HL-60 (cell line): ENCODE measurements around the gene SLC35F5.
"Not testable (repeated sequence)": the region's sequence is repeated elsewhere in the genome, so short reads cannot be mapped to it uniquely, and the experiment has no call there.

Experiments used
- DNase-seq, 2 experiments: peaks; one replicate each; pipeline ENCODE4 v3.0.0-alpha.2; 2010 to 2020; ENCODE audit warnings: low read depth in 1 of 2, low spot score in 1 of 2
- H3K27ac ChIP-seq: fragments of 250-450 bp; sonication (Bioruptor Pico); replicated peaks from 2 replicates; pipeline ENCODE4 v1.5.1; 2020; ENCODE audit warnings: mild to moderate bottlenecking, moderate library complexity
- H3K27me3 ChIP-seq: fragments of 250-450 bp; sonication (Bioruptor Pico); 2 replicates; pipeline ENCODE4 v1.5.1; 2021; ENCODE audit warnings: mild to moderate bottlenecking, moderate library complexity; ENCODE audit not compliant: insufficient read depth, poor library complexity, severe bottlenecking
- H3K4me3 ChIP-seq: replicated peaks from 2 replicates; pipeline ENCODE4 v1.5.1; 2011; ENCODE audit warnings: mild to moderate bottlenecking, control low read depth, low read length; ENCODE audit not compliant: insufficient read depth
- GABPA ChIP-seq: IDR thresholded peaks from 2 replicates; pipeline ENCODE4 v1.6.1; 2012; ENCODE audit warnings: low read depth
- POLR2AphosphoS5 ChIP-seq: IDR thresholded peaks from 2 replicates; pipeline ENCODE4 v1.6.1; 2012; ENCODE audit warnings: low read depth
- REST ChIP-seq: IDR thresholded peaks from 2 replicates; pipeline ENCODE4 v1.6.1; 2012; ENCODE audit warnings: low read depth; ENCODE audit not compliant: insufficient replicate concordance
- SPI1 ChIP-seq: IDR thresholded peaks from 2 replicates; pipeline ENCODE4 v1.6.1; 2012; ENCODE audit warnings: low read depth, mild to moderate bottlenecking, borderline replicate concordance
- TF ChIP-seq, protein P1 (sequence below): IDR thresholded peaks from one replicate; pipeline ENCODE4 v1.5.1; 2011; ENCODE audit warnings: low read length, control low read depth, inconsistent platforms; ENCODE audit not compliant: insufficient read depth

SLC35F5 gene

DNA sequence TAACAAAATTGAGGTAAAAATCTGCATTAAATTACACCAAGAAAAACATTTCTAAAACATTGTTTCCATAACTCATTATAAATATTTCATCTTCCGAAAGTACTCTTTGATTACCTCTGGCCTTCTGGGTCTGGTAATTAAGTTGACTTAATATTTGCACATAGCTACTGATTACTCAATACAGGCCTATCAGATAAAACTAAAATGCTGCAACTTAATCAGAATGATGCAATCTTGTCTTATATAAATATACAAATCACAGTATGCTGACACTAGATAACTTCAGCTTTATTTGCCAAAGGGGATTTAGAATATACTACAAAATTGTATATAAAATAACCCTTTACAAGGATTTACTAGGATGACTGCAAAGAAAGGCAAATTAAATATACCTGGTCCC, 49.3 kb downstream of the SLC35F5 start:
- no peak for TF ChIP-seq REST
- no peak for TF ChIP-seq GABPA
- TF ChIP-seq SPI1: no peak
- no peak overlapping the region for H3K4me3 ChIP-seq
- H3K27ac ChIP-seq: no peak overlapping the region

DNA sequence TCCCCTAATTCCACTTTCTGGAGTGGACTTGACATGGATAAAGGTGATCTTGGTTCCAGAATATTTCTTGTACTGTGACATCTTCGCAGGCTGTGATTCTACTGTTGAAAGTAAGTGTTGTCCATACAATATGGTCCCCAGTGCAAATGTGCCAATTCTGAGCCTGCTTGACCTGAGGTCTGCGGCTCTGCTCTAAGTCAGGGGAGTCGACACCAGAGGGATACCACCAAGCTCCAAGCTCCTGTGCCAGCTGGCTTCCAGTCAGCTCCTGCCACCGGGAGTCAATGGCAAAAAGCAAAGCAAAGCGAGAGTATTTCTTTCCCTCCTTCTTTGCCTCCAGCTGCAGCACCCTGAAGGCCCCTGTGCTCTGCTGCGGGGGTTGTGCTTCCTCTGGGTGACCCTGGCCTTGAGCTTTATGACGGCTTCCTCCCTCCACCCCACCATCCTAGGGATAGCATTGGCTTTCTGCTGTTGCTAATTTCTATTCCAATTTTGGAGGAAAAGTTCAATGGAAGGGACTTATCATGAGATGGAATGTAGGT, 50.4 kb downstream of the SLC35F5 start:
- Histone ChIP-seq H3K27ac (no peak overlapping the region), H3K4me3 (no peak overlapping the region), H3K27me3 (no peaks in the 10 kb centered on the region)
- no peak for DNase-seq
- no peak for TF ChIP-seq REST
- no peak for TF ChIP-seq POLR2AphosphoS5
- TF ChIP-seq SPI1: no peak
- TF ChIP-seq, protein P1, sequence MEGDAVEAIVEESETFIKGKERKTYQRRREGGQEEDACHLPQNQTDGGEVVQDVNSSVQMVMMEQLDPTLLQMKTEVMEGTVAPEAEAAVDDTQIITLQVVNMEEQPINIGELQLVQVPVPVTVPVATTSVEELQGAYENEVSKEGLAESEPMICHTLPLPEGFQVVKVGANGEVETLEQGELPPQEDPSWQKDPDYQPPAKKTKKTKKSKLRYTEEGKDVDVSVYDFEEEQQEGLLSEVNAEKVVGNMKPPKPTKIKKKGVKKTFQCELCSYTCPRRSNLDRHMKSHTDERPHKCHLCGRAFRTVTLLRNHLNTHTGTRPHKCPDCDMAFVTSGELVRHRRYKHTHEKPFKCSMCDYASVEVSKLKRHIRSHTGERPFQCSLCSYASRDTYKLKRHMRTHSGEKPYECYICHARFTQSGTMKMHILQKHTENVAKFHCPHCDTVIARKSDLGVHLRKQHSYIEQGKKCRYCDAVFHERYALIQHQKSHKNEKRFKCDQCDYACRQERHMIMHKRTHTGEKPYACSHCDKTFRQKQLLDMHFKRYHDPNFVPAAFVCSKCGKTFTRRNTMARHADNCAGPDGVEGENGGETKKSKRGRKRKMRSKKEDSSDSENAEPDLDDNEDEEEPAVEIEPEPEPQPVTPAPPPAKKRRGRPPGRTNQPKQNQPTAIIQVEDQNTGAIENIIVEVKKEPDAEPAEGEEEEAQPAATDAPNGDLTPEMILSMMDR: no peak
- no peak for TF ChIP-seq GABPA

More for the DNA sequence above, 49.3 kb downstream of the SLC35F5 start:
- no peak for DNase-seq
- H3K27me3 ChIP-seq: no peaks in the 10 kb centered on the region

GRCh38 chr2:113704300-113704993, 52.0 kb downstream of the SLC35F5 start:
- not testable (repeated sequence) for DNase-seq

GRCh38 chr2:113703386-113704299, 52.8 kb downstream of the SLC35F5 start:
- Histone ChIP-seq H3K27ac (peak overlapping the region; percentile 71), H3K27me3 (no peaks in the 10 kb centered on the region), H3K4me3 (peak overlapping the region; percentile 39)
- peak in 1 of 2 experiments; percentile 70 for DNase-seq
- TF ChIP-seq SPI1 (no peak), REST (no peak), POLR2AphosphoS5 (peak; percentile 85)

More at GRCh38 chr2:113704300-113704993, 52.0 kb downstream of the SLC35F5 start:
- not testable (repeated sequence) for H3K4me3 ChIP-seq, H3K27me3 ChIP-seq, H3K27ac ChIP-seq
